IMR-90 (cell line): Measurements from ENCODE around the gene CC2D2B. TPM values are rescaled to one million over a fixed set of nuclear protein-coding genes. Genes with fewer than 3 reads are reported as not detected.

Experiments
- ATAC-seq: fragments of 200-7000 bp; cut with Tn5 transposase; 2 replicates; pipeline ENCODE4 v1.9.1; 2020; ENCODE audit warnings: low read depth, mild to moderate bottlenecking, moderate library complexity
- BruUV-seq: library from RNA; stranded (reverse); fragments of 400-500 nt; replicated peaks from 2 replicates; lab custom pipeline; 2021; lab: Mats Ljungman, UMichigan
- CTCF ChIA-PET: fragments of 300-600 bp; formaldehyde crosslinking; extraction: SDS; loops from one replicate; lab custom pipeline; 2021; ENCODE audit warnings: antibody characterized with exemption; lab: Yijun Ruan, JAX
- POLR2A ChIA-PET: fragments of 300-600 bp; sonication (Branson Sonifier 250); formaldehyde crosslinking; loops from one replicate; lab custom pipeline; 2022; ENCODE audit warnings: antibody characterized with exemption; ENCODE audit not compliant: unreplicated experiment; lab: Charles Lee
- DNase-seq: peaks from one replicate; pipeline ENCODE4 v3.0.0; 2013
- H2AFZ ChIP-seq: replicated peaks from 2 replicates; pipeline ENCODE3; 2013; ENCODE audit warnings: low read length, mild to moderate bottlenecking; ENCODE audit not compliant: poor library complexity
- H2AK5ac ChIP-seq: 2 replicates; pipeline ENCODE4 v1.6.1; 2013; ENCODE audit warnings: low read depth, low read length, inconsistent platforms
- H2AK9ac ChIP-seq: replicated peaks from 2 replicates; pipeline ENCODE3; 2013; ENCODE audit warnings: mild to moderate bottlenecking, low read depth, low read length, moderate library complexity; ENCODE audit not compliant: poor library complexity
- H2BK120ac ChIP-seq: 2 replicates; pipeline ENCODE4 v1.6.1; 2013; ENCODE audit warnings: low read depth, low read length, inconsistent platforms
- H2BK15ac ChIP-seq: 3 replicates; pipeline ENCODE4 v1.6.1; 2013; ENCODE audit warnings: low read depth, low read length, inconsistent platforms
- H2BK20ac ChIP-seq: 2 replicates; pipeline ENCODE4 v1.6.1; 2013; ENCODE audit warnings: low read depth, mild to moderate bottlenecking, inconsistent platforms, low read length, moderate library complexity
- H2BK5ac ChIP-seq: 2 replicates; pipeline ENCODE4 v1.6.1; 2013; ENCODE audit warnings: mild to moderate bottlenecking, low read depth, low read length, inconsistent platforms; ENCODE audit not compliant: poor library complexity, severe bottlenecking
- H3K14ac ChIP-seq: replicated peaks from 2 replicates; pipeline ENCODE4 v1.6.1; 2013; ENCODE audit warnings: low read depth, low read length, inconsistent platforms
- H3K18ac ChIP-seq: 2 replicates; pipeline ENCODE4 v1.6.1; 2013; ENCODE audit warnings: low read depth, low read length, control low read depth
- H3K23ac ChIP-seq: 2 replicates; pipeline ENCODE4 v1.6.1; 2013; ENCODE audit warnings: low read depth, low read length, inconsistent platforms
- H3K27ac ChIP-seq: 2 replicates; pipeline ENCODE4 v1.5.1; 2013; ENCODE audit warnings: mild to moderate bottlenecking, control low read depth, low read length; ENCODE audit not compliant: insufficient read depth
- H3K27me3 ChIP-seq: 2 replicates; pipeline ENCODE4 v1.6.1; 2013; ENCODE audit warnings: low read length; ENCODE audit not compliant: control insufficient read depth, insufficient read depth
- H3K36me3 ChIP-seq: 2 replicates; pipeline ENCODE4 v1.6.1; 2013; ENCODE audit warnings: low read length, mixed read lengths; ENCODE audit not compliant: control insufficient read depth, insufficient read depth
- H3K4ac ChIP-seq: 2 replicates; pipeline ENCODE4 v1.6.1; 2013; ENCODE audit warnings: low read depth, low read length, inconsistent platforms
- H3K4me1 ChIP-seq: 2 replicates; pipeline ENCODE4 v1.6.1; 2013; ENCODE audit warnings: low read length, mixed read lengths; ENCODE audit not compliant: control insufficient read depth, insufficient read depth
- H3K4me2 ChIP-seq: 2 replicates; pipeline ENCODE4 v1.6.1; 2013; ENCODE audit warnings: low read depth, mild to moderate bottlenecking, control low read depth, low read length, moderate library complexity
- H3K4me3 ChIP-seq: 2 replicates; pipeline ENCODE4 v1.5.1; 2013; ENCODE audit warnings: low read depth, mild to moderate bottlenecking, control low read depth, low read length, moderate library complexity; ENCODE audit not compliant: insufficient read depth
- H3K56ac ChIP-seq: 2 replicates; pipeline ENCODE4 v1.6.1; 2013; ENCODE audit warnings: low read length, inconsistent platforms; ENCODE audit not compliant: insufficient read depth; ENCODE audit errors: extremely low read depth
- H3K79me1 ChIP-seq, 2 experiments: 2 replicates each; pipeline ENCODE4 v1.6.1; 2013; ENCODE audit warnings: low read length in 2 of 2, inconsistent platforms in 1 of 2, low read depth in 1 of 2
- H3K9ac ChIP-seq: 2 replicates; pipeline ENCODE4 v1.6.1; 2013; ENCODE audit warnings: low read depth, low read length, control low read depth
- H3K9me1 ChIP-seq: 2 replicates; pipeline ENCODE4 v1.6.1; 2013; ENCODE audit warnings: low read length, inconsistent platforms; ENCODE audit not compliant: insufficient read depth
- H3K9me3 ChIP-seq: 2 replicates; pipeline ENCODE4 v1.6.1; 2013; ENCODE audit warnings: low read length; ENCODE audit not compliant: control insufficient read depth, insufficient read depth
- H4K20me1 ChIP-seq: 2 replicates; pipeline ENCODE4 v1.6.1; 2013; ENCODE audit warnings: low read length, inconsistent platforms; ENCODE audit not compliant: insufficient read depth
- H4K5ac ChIP-seq: 2 replicates; pipeline ENCODE4 v1.6.1; 2013; ENCODE audit warnings: mild to moderate bottlenecking, low read depth, low read length, control low read depth
- H4K8ac ChIP-seq, 2 experiments: 2 replicates each; pipeline ENCODE4 v1.6.1; 2013; ENCODE audit warnings: low read depth in 2 of 2, low read length in 2 of 2, control low read depth in 1 of 2, inconsistent platforms in 1 of 2
- H4K91ac ChIP-seq: 2 replicates; pipeline ENCODE4 v1.6.1; 2013; ENCODE audit warnings: low read depth, low read length, inconsistent platforms; ENCODE audit not compliant: insufficient read depth
- MAZ ChIP-seq: IDR thresholded peaks from 2 replicates; pipeline ENCODE4 v1.6.1; 2012; ENCODE audit warnings: low read depth, mild to moderate bottlenecking, low read length, improper control_type of control experiment, moderate library complexity, borderline replicate concordance
- NFE2L2 ChIP-seq: fragments of 150-350 bp; IDR thresholded peaks from 2 replicates; pipeline ENCODE4 v1.6.1; 2016; ENCODE audit warnings: low read depth, mild to moderate bottlenecking, low read length
- RAD21 ChIP-seq: IDR thresholded peaks from 2 replicates; pipeline ENCODE4 v1.6.1; 2012; ENCODE audit warnings: low read length, improper control_type of control experiment
- WGBS, 2 experiments: methylation state at CpG; one replicate each; pipeline versions ENCODE4 v1.1.5 to v1.1.7; 2013; ENCODE audit warnings: missing lambda C conversion rate in 2 of 2; ENCODE audit not compliant: insufficient read length in 1 of 2; ENCODE audit errors: extremely low coverage in 2 of 2; 5-methylcytosine and 5-hydroxymethylcytosine counted together
- dilution Hi-C: fragments of 300-500 bp; cut with HindIII; formaldehyde crosslinking; loops from one replicate; pipeline ENCODE4 v1.14.3; 2018; ENCODE audit warnings: low sequenced_read_pairs; ENCODE audit not compliant: unreplicated experiment
- in situ Hi-C: fragments of 300-500 bp; cut with MboI; formaldehyde crosslinking; loops from 3 replicates; pipeline ENCODE4 v1.14.3; 2019; ENCODE audit warnings: low sequenced_read_pairs, inconsistent platforms, mixed read lengths
- intact Hi-C: fragments of 100-400 bp; cut with micrococcal nuclease; formaldehyde crosslinking; loops from 2 replicates; pipeline ENCODE4 v1.10.0; 2022
- polyA plus RNA-seq, 3 experiments: library from polyadenylated mRNA; depleted of rRNA; stranded (reverse); fragments of >200 nt; gene quantifications; 2 replicates each; pipeline ENCODE4 v1.2.3, GENCODE V29; 2012; ENCODE audit warnings: low replicate concordance in 1 of 3
- total RNA-seq: library from RNA; depleted of rRNA; stranded (reverse); fragments of >200 nt; gene quantifications from 2 replicates; pipeline ENCODE4 v1.2.3, GENCODE V29; 2012
- TF ChIP-seq, protein P1 (sequence below): fragments of 150-350 bp; IDR thresholded peaks from 2 replicates; pipeline ENCODE4 v1.6.1; 2016; ENCODE audit warnings: low read depth, mild to moderate bottlenecking, low read length, moderate library complexity, borderline replicate concordance

The CC2D2B gene
- total and polyA plus RNA-seq, 2 of the 4 experiments (the other 2 are of a cell fraction) = not detected

DNA sequence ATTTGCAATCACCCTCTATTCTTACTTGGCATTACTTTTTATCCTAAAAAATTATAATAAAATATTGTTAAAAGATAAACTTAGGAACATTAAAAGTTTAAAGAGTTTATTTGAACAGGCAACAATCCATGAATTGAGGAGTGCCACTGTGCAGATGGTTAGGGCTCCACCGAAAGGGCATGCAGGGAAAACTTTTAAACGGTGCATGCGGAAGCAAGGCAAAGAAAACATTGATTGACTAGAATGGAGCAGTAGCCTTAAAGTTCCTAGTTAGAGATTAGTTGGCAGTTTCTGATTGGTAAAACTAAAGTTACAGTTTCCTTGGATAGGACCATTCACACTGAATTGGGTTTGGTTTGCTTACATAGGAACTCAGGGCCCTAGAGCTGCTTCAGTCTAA, 17.3 kb downstream of the CC2D2B start:
- Histone ChIP-seq H3K9me3 (no peaks in the 10 kb centered on the region), H2BK15ac (no peak overlapping the region), H3K27me3 (no peaks in the 10 kb centered on the region), H3K4ac (no peak overlapping the region), H4K8ac (no peak overlapping the region), H3K4me3 (no peak overlapping the region), H4K20me1 (no peaks in the 10 kb centered on the region), H2AK5ac (no peak overlapping the region), H3K9me1 (no peaks in the 10 kb centered on the region), H4K91ac (no peak overlapping the region), H3K4me2 (no peak overlapping the region), H3K4me1 (no peaks in the 10 kb centered on the region), H3K56ac (no peak overlapping the region), H3K14ac (no peak overlapping the region), H3K79me1 (no peaks in the 10 kb centered on the region), H2BK20ac (no peak overlapping the region), H3K36me3 (no peaks in the 10 kb centered on the region), H2AFZ (no peak overlapping the region), H3K18ac (no peak overlapping the region), H4K5ac (no peak overlapping the region), H2BK5ac (no peak overlapping the region), H3K27ac (no peak overlapping the region), H2BK120ac (no peak overlapping the region), H2AK9ac (no peak overlapping the region), H3K9ac (no peak overlapping the region), H3K23ac (no peak overlapping the region)
- POLR2A ChIA-PET = no interaction called here
- in situ Hi-C loops (no loop called here), intact Hi-C loops (no loop called here), dilution Hi-C loops (no loop called here)
- no CpG with 5 or more reads among the region's 3 CpGs for whole genome bisulfite sequencing, 2 experiments
- no peak for TF ChIP-seq NFE2L2
- TF ChIP-seq MAZ = no peak
- TF ChIP-seq, protein P1, sequence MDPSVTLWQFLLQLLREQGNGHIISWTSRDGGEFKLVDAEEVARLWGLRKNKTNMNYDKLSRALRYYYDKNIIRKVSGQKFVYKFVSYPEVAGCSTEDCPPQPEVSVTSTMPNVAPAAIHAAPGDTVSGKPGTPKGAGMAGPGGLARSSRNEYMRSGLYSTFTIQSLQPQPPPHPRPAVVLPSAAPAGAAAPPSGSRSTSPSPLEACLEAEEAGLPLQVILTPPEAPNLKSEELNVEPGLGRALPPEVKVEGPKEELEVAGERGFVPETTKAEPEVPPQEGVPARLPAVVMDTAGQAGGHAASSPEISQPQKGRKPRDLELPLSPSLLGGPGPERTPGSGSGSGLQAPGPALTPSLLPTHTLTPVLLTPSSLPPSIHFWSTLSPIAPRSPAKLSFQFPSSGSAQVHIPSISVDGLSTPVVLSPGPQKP = no peak
- no peak for TF ChIP-seq RAD21
- ATAC-seq = no peak
- no peak for DNase-seq
- CTCF ChIA-PET = interaction anchor here (0.9 kb wide), 1 partner anchor 10 kb away, joined by 3 read pairs; no protein-coding TSS in a partner anchor
- BruUV-seq = no TSS peak
